ENCODE data around the gene PDCD5. TPM values are rescaled to one million over a fixed set of nuclear protein-coding genes. Genes with fewer than 3 reads are reported as not detected.

PDCD5 gene
- total RNA-seq = 103 and 204 TPM in 2 replicates

DNA sequence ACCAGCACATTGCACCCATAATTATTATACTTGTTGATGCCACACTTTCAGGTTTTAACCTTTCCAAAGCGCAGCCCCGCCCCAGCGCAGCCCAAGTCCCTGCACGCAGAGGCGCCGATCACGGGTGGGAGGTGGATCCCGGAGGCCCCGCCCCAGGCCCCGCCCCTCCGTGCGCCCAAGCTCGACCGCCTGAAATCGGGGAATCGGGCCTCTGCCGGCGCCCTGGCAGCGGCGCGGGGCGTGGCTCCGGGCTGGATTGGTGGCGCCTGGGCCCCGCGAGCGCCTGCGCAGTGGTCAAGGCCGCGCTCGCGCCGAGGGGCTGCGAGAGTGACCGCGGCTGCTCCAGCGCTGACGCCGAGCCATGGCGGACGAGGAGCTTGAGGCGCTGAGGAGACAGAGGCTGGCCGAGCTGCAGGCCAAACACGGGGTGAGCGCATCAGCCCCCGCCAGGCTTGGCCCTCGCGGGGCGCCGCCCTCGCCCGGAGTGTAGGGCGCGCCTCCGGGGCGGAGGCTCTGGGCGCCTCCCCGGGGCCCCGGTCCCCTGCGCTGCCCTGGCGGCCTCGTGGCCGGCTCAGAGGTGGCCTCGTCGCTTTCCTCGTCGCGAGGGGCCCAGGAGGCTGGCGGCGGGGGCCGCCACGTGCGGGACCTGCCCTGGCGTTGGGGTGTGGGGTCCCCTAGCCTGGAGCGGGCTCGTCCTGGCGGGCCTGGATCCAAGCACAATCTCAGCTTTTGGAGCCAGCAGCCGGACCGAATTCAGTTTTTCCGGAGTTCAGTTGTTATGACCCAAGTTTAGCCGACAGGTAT is at the start of gene PDCD5:
Gene PDCD5 (plus strand): TSS at position 290 of the 804 bp plus-strand sequence. CDS start 72 bp downstream, at position 362.

Other genes starting within 250 kb of the PDCD5 start
- gene ZNF507, start 235.6 kb upstream of the PDCD5 start, total RNA-seq = 8.2 and 19.4 TPM in 2 replicates
- 31.3 and 31.8 TPM in 2 replicates for gene DPY19L3, start 175.4 kb upstream of the PDCD5 start, total RNA-seq
- 41.2 and 42.6 TPM in 2 replicates for gene ANKRD27, start 94.0 kb downstream of the PDCD5 start, total RNA-seq
- 0.38 and 0.56 TPM in 2 replicates for gene RGS9BP, start 94.7 kb downstream of the PDCD5 start, total RNA-seq
- 7.0 and 8.6 TPM in 2 replicates for gene NUDT19, start 110.6 kb downstream of the PDCD5 start, total RNA-seq
- gene TDRD12, start 138.6 kb downstream of the PDCD5 start, total RNA-seq = under 0.01 and 0.28 TPM in 2 replicates